ENCODE measurements around the gene CADPS. TPM values are rescaled to one million over a fixed set of nuclear protein-coding genes. Genes with fewer than 3 reads are reported as not detected.

The CADPS gene
- total RNA-seq, 2 donors from 2014 or later = not detected

GRCh38 chr3:62811119-62811518, 64.1 kb downstream of the CADPS start:
- H3K4me1 Mint-ChIP-seq = no peaks in the 10 kb centered on the region
- no peak for ATAC-seq (replicated peaks)

GRCh38 chr3:62809369-62809768, 65.8 kb downstream of the CADPS start:
- H3K4me3 Mint-ChIP-seq = no peak overlapping the region
- no peaks in the 10 kb centered on the region for H3K4me1 Mint-ChIP-seq
- no peaks in the 10 kb centered on the region for H3K36me3 Mint-ChIP-seq (ENCODE audit: low read depth)
- no peak overlapping the region for H3K27ac Mint-ChIP-seq
- no peak for ATAC-seq (replicated peaks)
- peaks cover 3% of the 10 kb centered on the region for H3K9me3 Mint-ChIP-seq
- no peaks in the 10 kb centered on the region for H3K27me3 Mint-ChIP-seq

More at GRCh38 chr3:62811119-62811518, 64.1 kb downstream of the CADPS start:
- Mint-ChIP-seq H3K27ac (no peak overlapping the region), H3K9me3 (peaks cover 3% of the 10 kb centered on the region), H3K4me3 (no peak overlapping the region), H3K36me3 (ENCODE audit: low read depth) (no peaks in the 10 kb centered on the region), H3K27me3 (no peaks in the 10 kb centered on the region)

- Mint-ChIP-seq H3K36me3 (ENCODE audit: low read depth) (no peaks in the 10 kb centered on the region), H3K27ac (no peak overlapping the region), H3K4me1 (no peaks in the 10 kb centered on the region), H3K9me3 (peaks cover 3% of the 10 kb centered on the region), H3K27me3 (no peaks in the 10 kb centered on the region), H3K4me3 (no peak overlapping the region)
- ATAC-seq (replicated peaks) = no peak
These were observed 69.5 kb downstream of the CADPS start for GRCh38 chr3:62805580-62806277.

GRCh38 chr3:62805106-62805505, 70.1 kb downstream of the CADPS start:
- Mint-ChIP-seq H3K4me3 (no peak overlapping the region), H3K36me3 (ENCODE audit: low read depth) (no peaks in the 10 kb centered on the region), H3K4me1 (no peaks in the 10 kb centered on the region), H3K9me3 (peaks cover 3% of the 10 kb centered on the region), H3K27me3 (no peaks in the 10 kb centered on the region), H3K27ac (no peak overlapping the region)
- no peak for ATAC-seq (replicated peaks)

- Mint-ChIP-seq H3K27me3 (no peaks in the 10 kb centered on the region), H3K36me3 (ENCODE audit: low read depth) (no peaks in the 10 kb centered on the region), H3K4me3 (no peak overlapping the region), H3K27ac (no peak overlapping the region), H3K9me3 (no peaks in the 10 kb centered on the region), H3K4me1 (no peaks in the 10 kb centered on the region)
- ATAC-seq (replicated peaks) = no peak
These were observed 71.9 kb downstream of the CADPS start for GRCh38 chr3:62803276-62803675.

- H3K4me3 Mint-ChIP-seq = no peak overlapping the region
- no peaks in the 10 kb centered on the region for H3K4me1 Mint-ChIP-seq
- no peaks in the 10 kb centered on the region for H3K27me3 Mint-ChIP-seq
- no peak for ATAC-seq (replicated peaks)
- no peaks in the 10 kb centered on the region for H3K36me3 Mint-ChIP-seq (ENCODE audit: low read depth)
- no peak overlapping the region for H3K27ac Mint-ChIP-seq
- peaks cover 11% of the 10 kb centered on the region for H3K9me3 Mint-ChIP-seq
These were observed 77.2 kb downstream of the CADPS start for GRCh38 chr3:62798000-62798399.

GRCh38 chr3:62797132-62797531, 78.1 kb downstream of the CADPS start:
- Mint-ChIP-seq H3K4me1 (no peaks in the 10 kb centered on the region), H3K4me3 (no peak overlapping the region), H3K36me3 (ENCODE audit: low read depth) (no peaks in the 10 kb centered on the region), H3K9me3 (peaks cover 11% of the 10 kb centered on the region), H3K27ac (no peak overlapping the region), H3K27me3 (no peaks in the 10 kb centered on the region)
- no peak for ATAC-seq (replicated peaks)

- H3K4me3 Mint-ChIP-seq = no peak overlapping the region
- H3K4me1 Mint-ChIP-seq = no peaks in the 10 kb centered on the region
- no peaks in the 10 kb centered on the region for H3K36me3 Mint-ChIP-seq (ENCODE audit: low read depth)
- H3K27ac Mint-ChIP-seq = no peak overlapping the region
- no peaks in the 10 kb centered on the region for H3K27me3 Mint-ChIP-seq
- peaks cover 11% of the 10 kb centered on the region for H3K9me3 Mint-ChIP-seq
- no peak for ATAC-seq (replicated peaks)
These were observed 79.1 kb downstream of the CADPS start for GRCh38 chr3:62795978-62796657.

GRCh38 chr3:62793946-62794345, 81.3 kb downstream of the CADPS start:
- no peak overlapping the region for H3K27ac Mint-ChIP-seq
- H3K4me3 Mint-ChIP-seq = no peak overlapping the region
- no peaks in the 10 kb centered on the region for H3K27me3 Mint-ChIP-seq
- H3K4me1 Mint-ChIP-seq = no peaks in the 10 kb centered on the region
- H3K9me3 Mint-ChIP-seq = peaks cover 11% of the 10 kb centered on the region
- no peaks in the 10 kb centered on the region for H3K36me3 Mint-ChIP-seq (ENCODE audit: low read depth)
- no peak for ATAC-seq (replicated peaks)

GRCh38 chr3:62785384-62785783, 89.8 kb downstream of the CADPS start:
- Mint-ChIP-seq H3K9me3 (no peaks in the 10 kb centered on the region), H3K36me3 (ENCODE audit: low read depth) (no peaks in the 10 kb centered on the region), H3K4me3 (no peak overlapping the region), H3K4me1 (no peaks in the 10 kb centered on the region), H3K27me3 (no peaks in the 10 kb centered on the region), H3K27ac (no peak overlapping the region)
- no peak for ATAC-seq (replicated peaks)

- Mint-ChIP-seq H3K27me3 (no peaks in the 10 kb centered on the region), H3K27ac (no peak overlapping the region), H3K4me3 (no peak overlapping the region), H3K9me3 (no peaks in the 10 kb centered on the region), H3K36me3 (ENCODE audit: low read depth) (no peaks in the 10 kb centered on the region), H3K4me1 (no peaks in the 10 kb centered on the region)
- ATAC-seq (replicated peaks) = no peak
These were observed 94.1 kb downstream of the CADPS start for GRCh38 chr3:62781121-62781520.

- Mint-ChIP-seq H3K9me3 (peaks cover 3% of the 10 kb centered on the region), H3K27ac (no peak overlapping the region), H3K4me3 (no peak overlapping the region), H3K27me3 (peaks cover 4% of the 10 kb centered on the region), H3K4me1 (no peaks in the 10 kb centered on the region), H3K36me3 (ENCODE audit: low read depth) (no peaks in the 10 kb centered on the region)
- no peak for ATAC-seq (replicated peaks)
These were observed 97.5 kb downstream of the CADPS start for GRCh38 chr3:62777674-62778073.

GRCh38 chr3:62777130-62777529, 98.1 kb downstream of the CADPS start:
- H3K4me3 Mint-ChIP-seq = no peak overlapping the region
- peaks cover 3% of the 10 kb centered on the region for H3K9me3 Mint-ChIP-seq
- no peak overlapping the region for H3K27ac Mint-ChIP-seq
- H3K36me3 Mint-ChIP-seq (ENCODE audit: low read depth) = no peaks in the 10 kb centered on the region
- ATAC-seq (replicated peaks) = no peak
- H3K27me3 Mint-ChIP-seq = peaks cover 4% of the 10 kb centered on the region
- H3K4me1 Mint-ChIP-seq = no peaks in the 10 kb centered on the region

GRCh38 chr3:62774221-62774620, 101.0 kb downstream of the CADPS start:
- H3K4me1 Mint-ChIP-seq = no peaks in the 10 kb centered on the region
- no peak overlapping the region for H3K4me3 Mint-ChIP-seq
- no peak for ATAC-seq (replicated peaks)
- H3K36me3 Mint-ChIP-seq (ENCODE audit: low read depth) = no peaks in the 10 kb centered on the region
- H3K9me3 Mint-ChIP-seq = peaks cover 6% of the 10 kb centered on the region
- no peak overlapping the region for H3K27ac Mint-ChIP-seq
- H3K27me3 Mint-ChIP-seq = peaks cover 4% of the 10 kb centered on the region

GRCh38 chr3:62771331-62772072, 103.7 kb downstream of the CADPS start:
- H3K9me3 Mint-ChIP-seq = peaks cover 6% of the 10 kb centered on the region
- no peak overlapping the region for H3K27ac Mint-ChIP-seq
- no peaks in the 10 kb centered on the region for H3K36me3 Mint-ChIP-seq (ENCODE audit: low read depth)
- H3K4me3 Mint-ChIP-seq = no peak overlapping the region
- no peak for ATAC-seq (replicated peaks)
- H3K4me1 Mint-ChIP-seq = no peaks in the 10 kb centered on the region
- peaks cover 4% of the 10 kb centered on the region for H3K27me3 Mint-ChIP-seq
